Ishikawa (cell line): ENCODE results near the gene KICS2.
A peak's percentile ranks its signal among the peaks of the same experiment; 100 is the strongest.

Experiments
- CEBPB ChIP-seq: IDR thresholded peaks from 2 replicates; pipeline ENCODE4 v1.6.1; 2012
- CREB1 ChIP-seq: IDR thresholded peaks from 2 replicates; pipeline ENCODE4 v1.6.1; 2012; ENCODE audit warnings: low read depth
- EGR1 ChIP-seq: IDR thresholded peaks from 2 replicates; pipeline ENCODE4 v1.6.1; 2012
- EP300 ChIP-seq: IDR thresholded peaks from 2 replicates; pipeline ENCODE4 v1.6.1; 2012; ENCODE audit warnings: borderline replicate concordance
- FOXM1 ChIP-seq: IDR thresholded peaks from 2 replicates; pipeline ENCODE4 v1.6.1; 2012; ENCODE audit warnings: low read depth, borderline replicate concordance
- MAX ChIP-seq: IDR thresholded peaks from 2 replicates; pipeline ENCODE4 v1.6.1; 2012
- NFIC ChIP-seq: IDR thresholded peaks from 2 replicates; pipeline ENCODE4 v1.6.1; 2012
- RAD21 ChIP-seq: IDR thresholded peaks from 2 replicates; pipeline ENCODE4 v1.6.1; 2012; ENCODE audit warnings: low read depth
- REST ChIP-seq: IDR thresholded peaks from 2 replicates; pipeline ENCODE4 v1.6.1; 2012; ENCODE audit warnings: low read depth, mild to moderate bottlenecking
- TAF1 ChIP-seq: IDR thresholded peaks from 2 replicates; pipeline ENCODE4 v1.6.1; 2012; ENCODE audit warnings: low read depth, mild to moderate bottlenecking
- TCF12 ChIP-seq: IDR thresholded peaks from 2 replicates; pipeline ENCODE4 v1.6.1; 2012; ENCODE audit warnings: low read depth
- TEAD4 ChIP-seq: IDR thresholded peaks from 2 replicates; pipeline ENCODE4 v1.6.1; 2012
- USF1 ChIP-seq: IDR thresholded peaks from 2 replicates; pipeline ENCODE4 v1.6.1; 2012
- YY1 ChIP-seq: IDR thresholded peaks from 2 replicates; pipeline ENCODE4 v1.6.1; 2012; ENCODE audit warnings: low read depth
- ZBTB7A ChIP-seq: IDR thresholded peaks from 2 replicates; pipeline ENCODE4 v1.6.1; 2012; ENCODE audit warnings: low read depth

The KICS2 gene

GRCh38 chr12:64184216-64184615 lies 37.9 kb downstream of the KICS2 start:
- TF ChIP-seq EP300: no peak
- TF ChIP-seq EGR1: no peak
- no peak for TF ChIP-seq TAF1
- TF ChIP-seq CREB1: no peak
- no peak for TF ChIP-seq ZBTB7A
- TF ChIP-seq TCF12: no peak
- no peak for TF ChIP-seq CEBPB

GRCh38 chr12:64181430-64182291 lies 40.4 kb downstream of the KICS2 start:
- TF ChIP-seq EP300 (peak; percentile 91), CREB1 (no peak), EGR1 (no peak), TCF12 (peak; percentile 87), NFIC (peak; percentile 26; the same call in 1 of the 2 replicates), MAX (peak; percentile 44; the same call in 1 of the 2 replicates), REST (no peak), TAF1 (no peak), CEBPB (no peak; the same call in none of the 2 replicates), TEAD4 (peak; percentile 84), USF1 (no peak), YY1 (no peak), ZBTB7A (no peak), FOXM1 (peak; percentile 71), RAD21 (peak; percentile 84)

GRCh38 chr12:64180951-64181350 lies 41.1 kb downstream of the KICS2 start:
- TF ChIP-seq EGR1 (no peak), TAF1 (0 out of 2 replicates have a peak, but pooled peaks have one; percentile 4)

GRCh38 chr12:64178122-64178521 lies 44.0 kb downstream of the KICS2 start:
- TF ChIP-seq TAF1: no peak
- TF ChIP-seq EGR1: no peak
- no peak for TF ChIP-seq NFIC
- TF ChIP-seq CREB1: no peak
- no peak for TF ChIP-seq ZBTB7A
- no peak for TF ChIP-seq FOXM1
- TF ChIP-seq TEAD4: no peak
- no peak for TF ChIP-seq YY1
- TF ChIP-seq EP300: no peak
- no peak for TF ChIP-seq MAX
- no peak for TF ChIP-seq USF1
- TF ChIP-seq TCF12: no peak

GRCh38 chr12:64177001-64177400 lies 45.1 kb downstream of the KICS2 start:
- TF ChIP-seq ZBTB7A: no peak
- TF ChIP-seq RAD21: no peak
- TF ChIP-seq MAX: no peak
- no peak for TF ChIP-seq YY1
- TF ChIP-seq EP300: no peak
- no peak for TF ChIP-seq NFIC
- TF ChIP-seq REST: no peak
- TF ChIP-seq FOXM1: no peak
